ENCODE data around the gene KIF18A. TPM values are rescaled to one million over a fixed set of nuclear protein-coding genes. Genes with fewer than 3 reads are reported as not detected.

The KIF18A gene
- total and polyA plus RNA-seq, 2 of the 8 experiments (the other 6 are each of a cell fraction or from before 2014, with no cell fraction given), result 4.0 to 23.3 TPM

- Histone ChIP-seq H3K79me1 (ENCODE audit: low read depth, low read length) (no peaks in the 10 kb centered on the region), H3K18ac (ENCODE audit: extremely low read depth, low read length) (no peak overlapping the region), H2BK120ac (replicated peaks; ENCODE audit: low read depth, low read length) (no peak overlapping the region), H3K27ac (ENCODE audit: low read depth, low read length) (no peak overlapping the region), H2AK5ac (ENCODE audit: low read depth, low read length) (no peak overlapping the region), H3K79me2 (ENCODE audit: control insufficient read depth in 1 of 2, insufficient read depth in 2 of 2, low read length in 2 of 2) (no peaks in the 10 kb centered on the region), H3K9ac (replicated peaks in 1 of 4; ENCODE audit: extremely low read depth in 1 of 4, low read depth in 3 of 4, low read length in 3 of 4) (no peak overlapping the region), H4K5ac (ENCODE audit: insufficient read length, low read depth, low read length) (no peak overlapping the region), H4K20me1 (replicated peaks in 1 of 2; ENCODE audit: control insufficient read depth in 1 of 2, insufficient read depth in 2 of 2, low read length in 2 of 2) (no peaks in the 10 kb centered on the region), H3K4me2 (ENCODE audit: insufficient read depth in 1 of 2, low read depth in 2 of 2, low read length in 2 of 2) (no peak overlapping the region), H3K9me3 (ENCODE audit: insufficient read depth in 2 of 2, low read depth in 1 of 2, low read length in 1 of 2) (no peaks in the 10 kb centered on the region), H2BK15ac (ENCODE audit: low read length) (no peak overlapping the region), H4K91ac (replicated peaks; ENCODE audit: insufficient read length, low read length) (no peak overlapping the region), H3K4me1 (replicated peaks in 1 of 4; ENCODE audit: control insufficient read depth in 3 of 4, insufficient read depth in 4 of 4, low read length in 3 of 4) (no peaks in the 10 kb centered on the region), H3K27me3 (replicated peaks in 1 of 4; ENCODE audit: control insufficient read depth in 3 of 4, extremely low read depth in 1 of 4, insufficient read depth in 3 of 4, low read length in 3 of 4) (no peaks in the 10 kb centered on the region), H2BK5ac (ENCODE audit: low read depth, low read length) (no peak overlapping the region), H3K36me3 (ENCODE audit: control insufficient read depth in 2 of 4, insufficient read depth in 4 of 4, low read length in 3 of 4) (no peaks in the 10 kb centered on the region), H3K56ac (replicated peaks; ENCODE audit: insufficient read length, low read depth, low read length) (no peak overlapping the region), H2BK20ac (ENCODE audit: low read length) (no peak overlapping the region), H3K23ac (ENCODE audit: insufficient read length) (no peak overlapping the region), H3K4me3 (ENCODE audit: extremely low read depth in 1 of 4, insufficient read depth in 2 of 4, low read depth in 3 of 4, low read length in 4 of 4) (no peak overlapping the region), H2AFZ (ENCODE audit: low read length) (no peak overlapping the region), H3K14ac (ENCODE audit: insufficient read length) (no peak overlapping the region), H2BK12ac (ENCODE audit: low read depth, low read length) (no peak overlapping the region), H3K4ac (replicated peaks; ENCODE audit: insufficient read length, low read depth, low read length) (no peak overlapping the region), H4K8ac (ENCODE audit: extremely low read depth, insufficient read depth, low read length) (no peak overlapping the region), H3K23me2 (ENCODE audit: low read depth, low read length) (no peaks in the 10 kb centered on the region)
- ChIA-PET POLR2A (ENCODE audit: partially characterized antibody) (no interaction called here), CTCF (ENCODE audit: partially characterized antibody) (no interaction called here)
- 91% methylated on average over 4 of the region's 4 CpGs; no CpG with 5 or more reads in 1 of the 2 experiments for WGBS, 2 experiments (ENCODE audit: extremely low coverage in 1 of 2, insufficient coverage in 1 of 2, insufficient read length in 1 of 2, insufficient replicate concordance in 2 of 2, low coverage in 1 of 2, low lambda C conversion rate in 2 of 2, missing lambda C conversion rate in 1 of 2)
- no peak for DNase-seq (ENCODE audit: low read depth in 1 of 2, low spot score in 2 of 2)
- TF ChIP-seq JUND (IDR thresholded peaks at IDR 0.05; ENCODE audit: low read length), result no peak
- FAIRE-seq, result no peak
Observed at GRCh38 chr11:27973851-27974536, 134.0 kb downstream of the KIF18A start.
